ENCODE measurements around the gene DGKI.
A peak's percentile ranks its signal among the peaks of the same experiment; 100 is the strongest.

DGKI gene

GRCh38 chr7:137846827-137847567 is at the start of gene DGKI:
TSS of gene DGKI (minus strand) at chr7:137846974.
- Histone ChIP-seq H3K4me2 (peak within 1 kb of the TSS; percentile 98), H3K27me3 (peaks cover 40% of the 10 kb centered on the region), H4K20me1 (no peaks in the 10 kb centered on the region), H3K27ac (no peak within 1 kb of the TSS), H3K4me1 (peaks cover 29% of the 10 kb centered on the region), H3K36me3 (no peaks in the 10 kb centered on the region), H3K9me3 (no peaks in the 10 kb centered on the region), H3K4me3 (peak within 1 kb of the TSS; percentile 69), H3K9ac (peak within 1 kb of the TSS; percentile 58)
- TF ChIP-seq Cebpa-rat (IDR thresholded peaks at IDR 0.05), result no peak

GRCh38 chr7:137895301-137896221 is 48.8 kb upstream of the DGKI start:
- H3K4me1 ChIP-seq, result peaks cover 94% of the 10 kb centered on the region
- peak overlapping the region; percentile 66 for H3K27ac ChIP-seq
- no peaks in the 10 kb centered on the region for H3K27me3 ChIP-seq
- no peaks in the 10 kb centered on the region for H3K9me3 ChIP-seq
- peak overlapping the region; percentile 22; the same call in 1 of the 2 replicates for H3K9ac ChIP-seq
- TF ChIP-seq Cebpa-rat (IDR thresholded peaks at IDR 0.05), result no peak
- 0 out of 2 replicates have a peak overlapping the region, but pooled peaks have one; percentile 0 for H3K4me3 ChIP-seq
- peak overlapping the region; percentile 86 for H3K4me2 ChIP-seq
- peaks cover 9% of the 10 kb centered on the region; the same call in 1 of the 2 replicates for H3K36me3 ChIP-seq
- no peaks in the 10 kb centered on the region for H4K20me1 ChIP-seq

GRCh38 chr7:137893143-137893742 is 46.5 kb upstream of the DGKI start:
- no peaks in the 10 kb centered on the region for H4K20me1 ChIP-seq
- no peak overlapping the region for H3K4me3 ChIP-seq
- peak overlapping the region; percentile 86 for H3K4me2 ChIP-seq
- no peak overlapping the region for H3K9ac ChIP-seq
- peaks cover 100% of the 10 kb centered on the region for H3K4me1 ChIP-seq
- no peak for TF ChIP-seq Cebpa-rat (IDR thresholded peaks at IDR 0.05)
- no peaks in the 10 kb centered on the region for H3K27me3 ChIP-seq
- H3K36me3 ChIP-seq, result 0 out of 2 replicates have a peak, but pooled peaks cover 9% of the 10 kb centered on the region
- H3K27ac ChIP-seq, result 0 out of 2 replicates have a peak overlapping the region, but pooled peaks have one; percentile 66
- H3K9me3 ChIP-seq, result no peaks in the 10 kb centered on the region

GRCh38 chr7:137891016-137891655 is 44.4 kb upstream of the DGKI start:
- peak overlapping the region; percentile 8; the same call in 1 of the 2 replicates for H3K9ac ChIP-seq
- peak overlapping the region; percentile 12; the same call in 1 of the 2 replicates for H3K4me3 ChIP-seq
- H3K9me3 ChIP-seq, result no peaks in the 10 kb centered on the region
- H3K36me3 ChIP-seq, result 0 out of 2 replicates have a peak, but pooled peaks cover 9% of the 10 kb centered on the region
- TF ChIP-seq Cebpa-rat (IDR thresholded peaks at IDR 0.05), result no peak
- H3K27me3 ChIP-seq, result no peaks in the 10 kb centered on the region
- peaks cover 97% of the 10 kb centered on the region for H3K4me1 ChIP-seq
- peak overlapping the region; percentile 82 for H3K4me2 ChIP-seq
- no peaks in the 10 kb centered on the region for H4K20me1 ChIP-seq
- H3K27ac ChIP-seq, result peak overlapping the region; percentile 73

GRCh38 chr7:137890449-137890921 is 43.7 kb upstream of the DGKI start:
- H4K20me1 ChIP-seq, result no peaks in the 10 kb centered on the region
- no peaks in the 10 kb centered on the region for H3K27me3 ChIP-seq
- no peaks in the 10 kb centered on the region for H3K9me3 ChIP-seq
- peak overlapping the region; percentile 12; the same call in 1 of the 2 replicates for H3K4me3 ChIP-seq
- TF ChIP-seq Cebpa-rat (IDR thresholded peaks at IDR 0.05), result no peak
- peak overlapping the region; percentile 82 for H3K4me2 ChIP-seq
- H3K36me3 ChIP-seq, result 0 out of 2 replicates have a peak, but pooled peaks cover 9% of the 10 kb centered on the region
- H3K4me1 ChIP-seq, result peaks cover 97% of the 10 kb centered on the region
- H3K9ac ChIP-seq, result peak overlapping the region; percentile 59
- peak overlapping the region; percentile 73 for H3K27ac ChIP-seq

GRCh38 chr7:137888241-137888640 is 41.5 kb upstream of the DGKI start:
- H4K20me1 ChIP-seq, result no peaks in the 10 kb centered on the region
- TF ChIP-seq Cebpa-rat (IDR thresholded peaks at IDR 0.05), result no peak
- H3K9ac ChIP-seq, result no peak overlapping the region
- H3K36me3 ChIP-seq, result peaks cover 20% of the 10 kb centered on the region
- peak overlapping the region; percentile 82 for H3K4me2 ChIP-seq
- H3K4me1 ChIP-seq, result peaks cover 84% of the 10 kb centered on the region
- H3K27ac ChIP-seq, result peak overlapping the region; percentile 32
- H3K4me3 ChIP-seq, result no peak overlapping the region
- no peaks in the 10 kb centered on the region for H3K27me3 ChIP-seq
- H3K9me3 ChIP-seq, result no peaks in the 10 kb centered on the region

- Histone ChIP-seq H3K27ac (peak overlapping the region; percentile 56), H3K27me3 (no peaks in the 10 kb centered on the region), H3K9ac (no peak overlapping the region; the same call in 1 of the 2 replicates), H3K36me3 (peaks cover 35% of the 10 kb centered on the region), H3K4me1 (peaks cover 69% of the 10 kb centered on the region), H3K9me3 (peaks cover 8% of the 10 kb centered on the region), H3K4me3 (no peak overlapping the region), H4K20me1 (no peaks in the 10 kb centered on the region), H3K4me2 (peak overlapping the region; percentile 61)
- TF ChIP-seq Cebpa-rat (IDR thresholded peaks at IDR 0.05), result no peak
These were observed 40.0 kb upstream of the DGKI start for GRCh38 chr7:137886746-137887145.

GRCh38 chr7:137886281-137886680 is 39.5 kb upstream of the DGKI start:
- Histone ChIP-seq H4K20me1 (no peaks in the 10 kb centered on the region), H3K9me3 (peaks cover 12% of the 10 kb centered on the region), H3K4me2 (peak overlapping the region; percentile 61), H3K4me1 (peaks cover 65% of the 10 kb centered on the region), H3K27ac (peak overlapping the region; percentile 56), H3K4me3 (no peak overlapping the region), H3K9ac (no peak overlapping the region; the same call in 1 of the 2 replicates), H3K36me3 (peaks cover 39% of the 10 kb centered on the region), H3K27me3 (no peaks in the 10 kb centered on the region)
- TF ChIP-seq Cebpa-rat (IDR thresholded peaks at IDR 0.05), result no peak

- Histone ChIP-seq H3K4me3 (no peak overlapping the region), H3K27ac (peak overlapping the region; percentile 56), H3K27me3 (no peaks in the 10 kb centered on the region), H3K36me3 (peaks cover 42% of the 10 kb centered on the region), H4K20me1 (no peaks in the 10 kb centered on the region), H3K9ac (peak overlapping the region; percentile 12; the same call in 1 of the 2 replicates), H3K9me3 (peaks cover 12% of the 10 kb centered on the region), H3K4me2 (peak overlapping the region; percentile 61), H3K4me1 (peaks cover 59% of the 10 kb centered on the region)
- TF ChIP-seq Cebpa-rat (IDR thresholded peaks at IDR 0.05), result no peak
These were observed 38.9 kb upstream of the DGKI start for GRCh38 chr7:137885678-137886077.

Data from BLaER1 (cell line).